Activated naive CD4-positive, alpha-beta T cell treated with anti-CD3 and anti-CD28 coated beads, Interleukin-2, amount 50 U/mL, for 24 hours (primary cell): Measurements from ENCODE around the gene ECT2L.

Experiments used
- H3K27ac Mint-ChIP-seq: one replicate; pipeline ENCODE4 v1.8.0; 2021; ENCODE audit warnings: mild to moderate bottlenecking, mixed read lengths
- H3K27me3 Mint-ChIP-seq: one replicate; pipeline ENCODE4 v1.8.0; 2021; ENCODE audit warnings: mixed read lengths
- H3K36me3 Mint-ChIP-seq: one replicate; pipeline ENCODE4 v1.8.0; 2021; ENCODE audit warnings: mixed read lengths
- H3K4me1 Mint-ChIP-seq: one replicate; pipeline ENCODE4 v1.8.0; 2021; ENCODE audit warnings: mixed read lengths
- H3K4me3 Mint-ChIP-seq: one replicate; pipeline ENCODE4 v1.8.0; 2021; ENCODE audit warnings: mild to moderate bottlenecking, mixed read lengths
- H3K9me3 Mint-ChIP-seq: one replicate; pipeline ENCODE4 v1.8.0; 2021; ENCODE audit warnings: mixed read lengths

ECT2L gene, protein sequence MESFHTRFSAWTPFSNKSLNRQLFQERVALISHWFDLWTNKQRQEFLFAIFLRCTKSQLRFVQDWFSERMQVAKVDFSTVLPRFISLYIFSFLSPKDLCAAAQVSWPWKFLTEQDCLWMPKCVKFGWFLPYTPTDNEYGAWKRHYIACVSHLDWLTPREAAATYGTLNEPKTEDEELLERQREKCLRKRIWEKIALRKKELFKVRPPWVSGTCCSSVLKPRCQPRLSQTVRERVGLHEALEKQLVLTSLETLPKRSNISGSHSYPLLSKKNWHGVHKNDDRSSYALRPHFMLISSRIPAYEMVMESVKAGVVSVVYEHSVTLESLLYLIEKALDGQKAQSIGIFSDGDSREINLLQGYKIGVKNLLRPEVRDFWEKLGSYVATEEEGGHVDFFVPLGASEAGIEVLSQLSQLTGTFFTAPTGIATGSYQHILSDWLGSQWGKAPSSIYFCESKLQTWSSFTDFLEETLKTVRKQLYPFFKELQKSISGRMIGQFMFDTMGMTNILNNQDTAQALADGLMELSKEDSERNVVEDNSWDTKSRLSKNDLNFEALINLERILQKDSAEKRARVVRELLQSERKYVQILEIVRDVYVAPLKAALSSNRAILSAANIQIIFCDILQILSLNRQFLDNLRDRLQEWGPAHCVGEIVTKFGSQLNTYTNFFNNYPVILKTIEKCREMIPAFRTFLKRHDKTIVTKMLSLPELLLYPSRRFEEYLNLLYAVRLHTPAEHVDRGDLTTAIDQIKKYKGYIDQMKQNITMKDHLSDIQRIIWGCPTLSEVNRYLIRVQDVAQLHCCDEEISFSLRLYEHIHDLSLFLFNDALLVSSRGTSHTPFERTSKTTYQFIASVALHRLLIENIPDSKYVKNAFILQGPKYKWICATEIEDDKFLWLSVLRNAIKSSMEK

DNA sequence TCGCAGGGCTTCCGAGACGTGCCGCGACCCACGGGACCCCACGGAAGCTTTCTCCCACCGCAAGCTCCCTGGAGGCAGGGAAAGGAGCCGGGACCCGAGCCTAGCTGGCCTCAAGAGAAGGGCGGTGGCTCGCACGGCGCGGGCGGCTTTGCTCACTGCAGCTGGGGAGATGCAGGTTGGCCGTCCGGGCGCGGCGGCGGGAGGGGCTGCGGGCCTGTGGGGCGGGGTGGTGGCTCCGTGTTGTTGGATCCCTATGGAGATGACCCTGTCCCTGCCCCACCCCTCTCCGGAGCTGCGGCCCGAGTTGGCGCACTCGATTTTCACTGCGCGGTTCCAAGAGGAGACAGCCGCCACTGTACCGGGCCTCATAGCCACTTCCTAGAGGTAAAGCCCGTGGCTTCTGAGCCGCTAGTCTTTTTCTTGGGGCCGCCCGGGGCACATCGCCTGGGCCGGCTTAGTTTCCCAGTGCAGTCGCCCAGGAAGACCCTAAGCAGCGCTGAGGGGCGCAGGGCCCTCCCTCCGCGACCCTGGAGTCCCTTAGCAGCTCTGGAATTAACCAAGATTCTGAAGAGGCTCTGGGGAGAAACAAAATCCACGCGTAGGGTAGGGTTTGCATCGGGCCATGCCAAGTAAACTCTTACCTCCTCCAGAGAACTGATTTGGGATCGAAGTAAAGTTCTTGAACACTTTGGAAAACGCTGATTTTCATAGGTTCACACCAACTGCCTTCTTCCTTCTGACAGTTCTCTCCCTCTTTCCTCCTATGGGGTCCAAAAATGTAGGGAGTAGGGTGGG, at the start of gene ECT2L:
ECT2L (plus strand) TSS at position 279 of the 795 bp plus-strand sequence. CDS start 17,188 bp downstream, outside the sequence.
- Mint-ChIP-seq H3K4me1 (no peaks in the 10 kb centered on the region), H3K36me3 (peaks cover 10% of the 10 kb centered on the region), H3K4me3 (no peak within 1 kb of the TSS), H3K27me3 (peaks cover 3% of the 10 kb centered on the region), H3K27ac (no peak within 1 kb of the TSS), H3K9me3 (no peaks in the 10 kb centered on the region)

DNA sequence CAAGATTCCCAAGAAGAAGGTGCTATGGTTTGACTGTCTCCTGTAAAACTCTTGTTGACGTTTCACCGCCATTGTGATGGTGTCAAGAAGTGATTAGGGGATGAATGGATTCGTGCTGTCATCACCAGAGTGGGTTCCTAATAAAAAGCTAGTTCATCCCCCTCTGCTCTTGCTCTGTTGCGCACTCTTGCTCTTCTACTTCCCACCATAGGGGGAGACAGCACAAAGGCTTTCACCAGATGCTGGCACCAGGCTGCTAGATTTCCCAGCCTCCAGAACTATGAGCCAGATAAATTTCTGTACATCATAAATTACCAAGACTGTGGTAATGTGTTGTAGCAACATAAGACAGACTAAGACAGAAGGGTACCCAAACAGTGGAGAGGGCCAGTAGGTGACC, 43.9 kb upstream of the ECT2L start:
- Mint-ChIP-seq H3K4me3 (no peak overlapping the region), H3K4me1 (no peaks in the 10 kb centered on the region), H3K9me3 (no peaks in the 10 kb centered on the region), H3K36me3 (no peaks in the 10 kb centered on the region), H3K27ac (no peak overlapping the region), H3K27me3 (no peaks in the 10 kb centered on the region)

DNA sequence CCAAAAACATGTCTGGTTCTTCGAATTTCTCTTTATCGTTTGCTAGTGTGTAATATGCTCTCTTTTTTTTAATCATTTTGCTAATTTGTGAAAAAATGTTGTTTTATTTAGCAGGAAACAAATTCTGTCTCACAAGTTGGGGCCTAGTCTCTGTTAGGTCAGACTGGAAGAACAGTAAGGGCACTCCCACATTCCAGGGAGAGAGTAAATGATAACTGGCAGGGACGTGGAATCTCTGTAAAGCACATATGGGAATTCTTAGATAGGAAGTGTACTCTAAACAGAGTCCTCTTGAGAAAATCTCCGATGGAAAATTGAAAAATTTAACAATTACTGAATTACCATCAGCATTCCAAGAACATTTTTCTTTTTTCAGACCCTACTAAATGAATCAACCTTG, 38.8 kb upstream of the ECT2L start:
- Mint-ChIP-seq H3K9me3 (no peaks in the 10 kb centered on the region), H3K4me1 (no peaks in the 10 kb centered on the region), H3K36me3 (no peaks in the 10 kb centered on the region), H3K27me3 (no peaks in the 10 kb centered on the region), H3K4me3 (no peak overlapping the region), H3K27ac (no peak overlapping the region)

DNA sequence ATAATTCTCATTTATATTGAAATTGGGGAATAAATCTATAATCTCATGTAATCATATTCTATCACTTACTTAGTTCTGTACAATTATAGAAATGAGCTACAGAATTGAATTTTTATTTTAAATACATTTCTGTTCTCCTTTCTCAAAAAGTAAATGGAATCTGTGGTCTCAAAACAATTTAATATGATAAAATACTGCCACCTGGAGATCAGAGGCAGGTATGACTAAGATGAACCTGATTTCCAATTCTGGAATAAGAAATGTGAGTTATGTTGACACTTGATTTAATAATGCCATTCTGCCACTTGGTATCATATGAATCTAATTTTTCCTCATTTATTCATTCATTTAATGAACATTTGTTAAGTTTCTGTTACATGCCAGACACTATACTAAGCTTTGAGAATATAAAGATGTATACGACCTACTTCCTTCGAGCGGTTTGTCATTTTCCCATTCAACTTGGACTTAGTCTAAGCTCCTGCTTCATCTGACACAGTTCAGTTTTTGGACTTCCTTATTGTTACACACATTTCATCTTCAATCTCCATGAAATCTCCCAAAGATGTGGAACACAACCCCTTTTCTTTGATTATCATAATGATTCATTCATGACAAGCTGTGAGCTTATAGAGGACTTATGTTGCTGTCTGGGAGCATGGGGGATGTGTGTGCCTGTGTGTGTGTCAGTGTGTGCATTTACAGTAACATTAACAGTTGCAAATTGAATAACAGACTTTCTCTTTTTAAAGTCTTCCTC, 29.8 kb upstream of the ECT2L start:
- no peaks in the 10 kb centered on the region for H3K27me3 Mint-ChIP-seq
- no peaks in the 10 kb centered on the region for H3K9me3 Mint-ChIP-seq
- no peaks in the 10 kb centered on the region for H3K36me3 Mint-ChIP-seq
- H3K27ac Mint-ChIP-seq = no peak overlapping the region
- no peaks in the 10 kb centered on the region for H3K4me1 Mint-ChIP-seq
- no peak overlapping the region for H3K4me3 Mint-ChIP-seq

DNA sequence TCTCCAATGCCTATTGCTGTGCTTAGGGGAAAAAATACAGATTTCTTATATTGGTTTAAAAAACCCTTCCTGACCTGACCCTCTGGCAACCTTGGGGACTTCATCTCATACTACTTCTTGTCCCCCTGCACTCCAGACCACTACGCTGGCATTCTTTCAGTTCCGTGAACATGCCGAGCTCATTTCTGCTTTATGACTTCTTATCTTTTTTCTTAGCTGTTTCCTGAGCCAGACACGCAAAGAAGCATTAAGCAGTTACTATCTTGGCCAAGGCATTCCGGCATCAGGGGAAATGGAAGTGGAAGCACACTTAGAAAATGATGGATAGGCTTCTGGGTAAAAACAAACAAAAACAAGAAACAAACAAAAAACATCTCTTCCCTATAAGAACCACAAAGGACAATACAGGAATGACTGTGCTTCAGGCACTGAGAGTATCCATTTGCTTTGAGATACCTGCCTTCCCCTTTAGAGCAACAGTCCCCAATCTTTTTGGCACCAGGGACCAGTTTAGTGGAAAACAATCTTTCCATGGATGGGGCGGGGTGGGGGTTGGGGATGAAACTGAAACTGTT, 26.7 kb upstream of the ECT2L start:
- H3K27me3 Mint-ChIP-seq = no peaks in the 10 kb centered on the region
- no peak overlapping the region for H3K27ac Mint-ChIP-seq
- no peaks in the 10 kb centered on the region for H3K36me3 Mint-ChIP-seq
- H3K4me3 Mint-ChIP-seq = no peak overlapping the region
- peaks cover 23% of the 10 kb centered on the region for H3K4me1 Mint-ChIP-seq
- no peaks in the 10 kb centered on the region for H3K9me3 Mint-ChIP-seq

DNA sequence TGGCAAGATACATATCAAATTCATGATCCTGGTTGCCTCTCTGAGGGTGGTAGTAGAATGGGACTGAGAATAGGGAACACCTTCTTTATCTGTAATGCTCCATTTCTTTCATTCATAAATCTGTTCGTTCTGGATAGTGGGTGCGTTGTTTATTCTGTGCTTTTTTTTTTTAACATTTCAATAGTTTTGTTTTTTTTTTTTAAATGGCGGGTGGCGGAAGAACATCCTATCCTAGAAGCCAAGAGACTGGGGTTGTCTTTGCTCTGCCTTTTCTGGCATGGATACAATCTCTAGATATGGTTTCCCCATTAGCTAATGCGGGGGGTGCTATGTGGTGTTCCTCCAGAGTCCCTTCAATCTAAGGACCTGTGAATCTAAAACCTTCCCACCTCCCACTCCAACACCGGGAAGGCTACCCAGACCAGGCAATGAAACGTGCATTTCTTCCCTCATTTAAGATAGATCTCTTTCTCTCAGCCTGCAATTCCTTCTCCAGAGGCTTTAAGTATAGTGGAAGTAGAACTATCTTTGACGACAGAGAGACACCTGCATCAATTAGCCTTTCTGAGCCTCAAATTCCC, 23.2 kb upstream of the ECT2L start:
- no peaks in the 10 kb centered on the region for H3K9me3 Mint-ChIP-seq
- H3K4me1 Mint-ChIP-seq = peaks cover 43% of the 10 kb centered on the region
- peak overlapping the region; percentile 99 for H3K27ac Mint-ChIP-seq
- H3K27me3 Mint-ChIP-seq = no peaks in the 10 kb centered on the region
- H3K4me3 Mint-ChIP-seq = peak overlapping the region; percentile 98
- peaks cover 3% of the 10 kb centered on the region for H3K36me3 Mint-ChIP-seq

DNA sequence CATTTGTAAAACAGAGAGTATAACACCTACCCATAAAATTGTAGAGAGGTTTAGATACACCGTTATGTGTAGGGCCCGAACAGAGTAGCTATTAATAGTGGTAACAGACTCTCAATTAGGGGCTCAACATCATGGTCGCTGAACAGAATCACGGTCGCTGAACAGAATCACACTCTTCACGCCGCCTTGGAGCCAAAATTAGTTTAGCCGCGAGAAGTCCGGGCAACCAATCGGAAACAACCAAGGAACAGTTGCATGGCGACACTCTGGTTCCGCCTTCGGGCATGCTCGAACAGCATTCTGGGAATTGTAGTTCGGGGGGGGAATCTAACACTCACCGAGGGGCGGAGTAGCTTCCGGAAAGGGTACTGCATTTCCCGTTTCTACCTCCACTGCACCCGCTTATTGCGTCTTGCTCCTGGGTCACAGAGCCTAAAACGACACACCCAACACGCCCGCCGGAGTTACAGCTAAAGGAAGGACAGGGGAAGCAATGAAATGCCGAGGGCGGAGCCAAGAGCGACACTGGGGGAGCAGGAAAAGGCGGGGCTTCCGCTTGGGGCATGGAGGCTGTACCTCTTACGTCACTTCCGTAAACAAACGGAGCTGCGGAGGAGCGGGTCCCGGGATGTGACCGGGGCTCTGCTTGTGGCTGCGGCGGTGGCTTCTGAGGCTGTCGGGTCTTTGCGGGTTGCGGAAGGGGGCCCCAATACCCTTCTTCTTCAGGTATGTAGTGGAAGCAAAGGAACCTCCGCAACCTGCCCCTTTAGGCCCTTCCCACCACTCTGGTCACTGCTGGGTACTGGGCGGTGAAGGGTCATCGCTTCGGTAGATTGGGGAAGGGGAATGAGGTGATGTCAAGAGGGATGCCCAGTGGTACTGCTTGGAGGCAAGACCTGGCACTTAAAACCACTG, 22.5 kb upstream of the ECT2L start, which contains the start of gene CCDC28A:
CCDC28A (plus strand) TSS at position 593 of the 915 bp plus-strand sequence. CDS start 2,352 bp downstream, outside the sequence.
- H3K9me3 Mint-ChIP-seq = no peaks in the 10 kb centered on the region
- peak within 1 kb of the TSS; percentile 98 for H3K4me3 Mint-ChIP-seq
- H3K36me3 Mint-ChIP-seq = peaks cover 6% of the 10 kb centered on the region
- H3K4me1 Mint-ChIP-seq = peaks cover 46% of the 10 kb centered on the region
- H3K27ac Mint-ChIP-seq = peak within 1 kb of the TSS; percentile 99
- no peaks in the 10 kb centered on the region for H3K27me3 Mint-ChIP-seq

DNA sequence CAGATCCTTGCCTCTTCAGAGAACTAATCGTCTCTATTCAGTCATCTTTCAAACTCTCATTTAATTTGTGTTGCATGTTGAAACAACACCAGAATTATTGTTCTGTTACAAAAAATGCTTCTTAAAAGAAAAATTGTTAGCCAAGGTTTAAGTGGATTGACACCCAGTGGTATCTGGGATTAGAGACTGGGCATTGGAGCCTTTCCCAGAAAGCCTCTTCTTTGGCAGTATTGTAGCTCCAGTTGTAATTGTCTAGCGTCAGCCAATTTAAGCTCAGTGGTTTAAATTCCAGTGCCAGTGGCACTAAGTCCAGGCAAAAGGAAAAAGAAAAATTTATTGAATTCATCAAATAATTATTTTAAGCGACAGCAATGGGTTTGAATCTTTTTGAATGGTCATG, 21.5 kb upstream of the ECT2L start:
- no peaks in the 10 kb centered on the region for H3K27me3 Mint-ChIP-seq
- H3K9me3 Mint-ChIP-seq = no peaks in the 10 kb centered on the region
- H3K36me3 Mint-ChIP-seq = peaks cover 10% of the 10 kb centered on the region
- peak overlapping the region; percentile 98 for H3K4me3 Mint-ChIP-seq
- H3K27ac Mint-ChIP-seq = no peak overlapping the region
- H3K4me1 Mint-ChIP-seq = peaks cover 51% of the 10 kb centered on the region

DNA sequence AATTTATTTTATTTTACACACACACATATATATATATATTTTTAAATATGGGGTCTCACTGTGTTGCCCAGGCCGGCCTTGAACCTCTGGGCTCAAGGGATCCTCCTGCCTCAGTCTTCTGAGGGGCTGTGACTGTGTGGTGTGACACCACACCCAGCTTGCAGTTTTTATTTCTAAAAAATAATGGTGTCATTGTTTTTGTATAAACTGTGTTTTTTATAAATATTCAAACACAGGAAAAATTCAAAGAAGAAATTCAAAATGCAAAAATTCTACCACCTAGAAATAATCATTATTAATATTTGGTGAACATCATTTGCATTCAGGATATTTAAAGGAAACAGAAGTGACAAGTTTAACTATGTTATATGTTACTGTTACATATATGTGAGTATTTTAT, 19.2 kb upstream of the ECT2L start:
- H3K9me3 Mint-ChIP-seq = no peaks in the 10 kb centered on the region
- H3K27ac Mint-ChIP-seq = no peak overlapping the region
- H3K36me3 Mint-ChIP-seq = peaks cover 12% of the 10 kb centered on the region
- no peaks in the 10 kb centered on the region for H3K27me3 Mint-ChIP-seq
- H3K4me3 Mint-ChIP-seq = no peak overlapping the region
- H3K4me1 Mint-ChIP-seq = peaks cover 51% of the 10 kb centered on the region

DNA sequence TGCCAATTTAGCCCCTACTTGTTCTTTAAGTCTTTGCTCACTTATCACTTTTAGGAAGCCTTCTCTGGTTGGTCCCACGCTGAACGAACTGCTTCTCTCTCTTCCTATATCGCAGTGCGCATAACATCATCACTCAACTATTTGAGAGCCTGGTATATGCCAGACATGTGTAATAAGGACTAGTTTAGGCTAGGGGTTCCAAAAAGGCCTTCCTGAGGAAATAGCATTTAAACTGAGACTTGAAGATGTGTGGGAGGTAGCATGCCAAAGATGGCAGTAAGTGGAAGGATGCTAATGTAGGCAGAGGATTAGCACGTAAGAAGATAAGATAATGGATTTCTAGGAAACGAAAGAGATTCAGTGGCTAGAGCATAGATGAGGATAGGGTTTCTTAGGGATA, 17.6 kb upstream of the ECT2L start:
- H3K4me1 Mint-ChIP-seq = peaks cover 41% of the 10 kb centered on the region
- H3K4me3 Mint-ChIP-seq = no peak overlapping the region
- no peaks in the 10 kb centered on the region for H3K9me3 Mint-ChIP-seq
- no peak overlapping the region for H3K27ac Mint-ChIP-seq
- no peaks in the 10 kb centered on the region for H3K27me3 Mint-ChIP-seq
- peaks cover 18% of the 10 kb centered on the region for H3K36me3 Mint-ChIP-seq

DNA sequence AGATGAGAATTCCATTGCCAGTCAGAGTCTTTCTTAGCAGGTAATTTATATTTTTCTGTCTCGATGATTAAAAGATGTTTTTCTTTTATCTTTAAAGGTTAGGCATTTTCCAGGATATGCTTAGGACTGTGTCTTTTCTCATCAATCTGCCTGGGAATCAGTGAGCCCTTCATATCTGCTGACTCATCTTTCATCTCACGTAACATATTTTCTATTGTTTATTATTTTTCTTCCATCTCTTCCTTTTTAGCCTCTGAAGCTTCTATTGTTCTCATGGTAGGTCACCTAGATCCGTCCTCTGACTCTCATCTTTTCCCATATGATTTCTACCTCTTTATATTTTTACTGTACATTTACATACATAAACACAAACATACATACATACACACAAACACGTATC, 13.6 kb upstream of the ECT2L start:
- Mint-ChIP-seq H3K36me3 (peaks cover 17% of the 10 kb centered on the region), H3K27ac (peak overlapping the region; percentile 10), H3K4me3 (no peak overlapping the region), H3K27me3 (no peaks in the 10 kb centered on the region), H3K4me1 (peaks cover 19% of the 10 kb centered on the region), H3K9me3 (no peaks in the 10 kb centered on the region)

DNA sequence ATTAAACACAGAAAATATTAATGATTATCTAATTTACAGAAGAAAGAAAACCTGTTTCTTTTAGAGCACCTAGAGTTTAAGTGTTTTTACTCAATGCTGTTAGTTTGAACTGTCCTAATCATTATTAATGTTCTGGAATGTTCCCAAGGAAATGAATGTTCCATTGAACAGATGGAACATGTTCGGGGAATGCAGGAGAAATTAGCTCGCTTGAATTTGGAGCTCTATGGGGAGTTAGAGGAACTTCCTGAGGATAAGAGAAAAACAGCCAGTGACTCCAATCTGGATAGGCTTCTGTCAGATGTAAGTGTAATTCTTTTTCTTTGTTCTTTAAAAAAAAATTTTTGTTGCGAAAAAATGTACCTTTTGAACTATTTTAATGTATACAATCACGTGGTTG, 10.8 kb upstream of the ECT2L start:
- no peaks in the 10 kb centered on the region for H3K9me3 Mint-ChIP-seq
- peaks cover 11% of the 10 kb centered on the region for H3K4me1 Mint-ChIP-seq
- no peak overlapping the region for H3K4me3 Mint-ChIP-seq
- H3K27ac Mint-ChIP-seq = no peak overlapping the region
- H3K27me3 Mint-ChIP-seq = no peaks in the 10 kb centered on the region
- H3K36me3 Mint-ChIP-seq = peaks cover 13% of the 10 kb centered on the region

DNA sequence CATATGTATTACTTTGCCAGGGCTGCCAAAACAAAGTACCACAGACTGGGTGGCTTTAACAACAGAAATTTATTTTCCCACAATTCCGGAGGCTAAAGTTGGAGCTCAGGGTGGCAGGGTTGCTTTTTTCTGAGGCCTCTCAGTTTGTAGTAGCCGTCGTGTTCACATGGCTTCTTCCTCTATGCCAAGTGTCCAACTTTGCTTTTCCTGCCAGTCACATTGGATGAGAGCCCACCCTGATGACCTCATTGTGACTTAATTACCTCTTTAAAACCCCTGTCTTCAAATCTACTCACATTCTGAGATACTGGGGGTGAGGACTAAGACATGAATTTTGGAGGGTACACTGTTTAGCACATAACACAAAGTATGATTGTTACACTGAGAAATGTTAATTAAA, 9.9 kb upstream of the ECT2L start:
- Mint-ChIP-seq H3K9me3 (no peaks in the 10 kb centered on the region), H3K27me3 (no peaks in the 10 kb centered on the region), H3K36me3 (peaks cover 14% of the 10 kb centered on the region), H3K4me3 (no peak overlapping the region), H3K27ac (no peak overlapping the region), H3K4me1 (peaks cover 11% of the 10 kb centered on the region)
